H9 (cell line): Measurements from ENCODE around the gene TOR4A. TPM values are rescaled to one million over a fixed set of nuclear protein-coding genes. Genes with fewer than 3 reads are reported as not detected.
A peak's percentile ranks its signal among the peaks of the same experiment; 100 is the strongest.

Experiments
- DNase-seq: peaks from one replicate; pipeline ENCODE4 v3.0.0-alpha.2; 2017
- H2AFZ ChIP-seq: one replicate; pipeline ENCODE4 v1.6.1; 2013; ENCODE audit warnings: mild to moderate bottlenecking, low read length, control low read depth, moderate library complexity
- H2AK5ac ChIP-seq: 2 replicates; pipeline ENCODE4 v1.6.1; 2013; ENCODE audit warnings: low read length, control low read depth, mixed read lengths; ENCODE audit not compliant: insufficient read length
- H2BK120ac ChIP-seq: one replicate; pipeline ENCODE4 v1.6.1; 2013; ENCODE audit warnings: low read depth, mild to moderate bottlenecking, low read length, control low read depth, inconsistent platforms; ENCODE audit not compliant: poor library complexity, severe bottlenecking
- H2BK12ac ChIP-seq: 2 replicates; pipeline ENCODE4 v1.6.1; 2013; ENCODE audit warnings: low read length, control low read depth, mixed read lengths, low read depth; ENCODE audit not compliant: insufficient read length
- H2BK15ac ChIP-seq: 2 replicates; pipeline ENCODE4 v1.6.1; 2013; ENCODE audit warnings: low read depth, low read length, control low read depth
- H2BK20ac ChIP-seq: one replicate; pipeline ENCODE4 v1.6.1; 2013; ENCODE audit warnings: low read depth, mild to moderate bottlenecking, low read length, control low read depth, inconsistent platforms; ENCODE audit not compliant: poor library complexity, severe bottlenecking
- H2BK5ac ChIP-seq: 2 replicates; pipeline ENCODE4 v1.6.1; 2013; ENCODE audit warnings: low read length, control low read depth, mixed read lengths; ENCODE audit not compliant: insufficient read length
- H3K14ac ChIP-seq: 2 replicates; pipeline ENCODE4 v1.6.1; 2013; ENCODE audit warnings: low read length, control low read depth; ENCODE audit not compliant: insufficient read depth
- H3K18ac ChIP-seq: 2 replicates; pipeline ENCODE4 v1.6.1; 2013; ENCODE audit warnings: low read depth, mild to moderate bottlenecking, mixed read lengths, low read length, control low read depth; ENCODE audit not compliant: insufficient read length
- H3K23ac ChIP-seq: 2 replicates; pipeline ENCODE4 v1.6.1; 2013; ENCODE audit warnings: low read length, control low read depth, mixed read lengths, low read depth; ENCODE audit not compliant: insufficient read length
- H3K23me2 ChIP-seq: 2 replicates; pipeline ENCODE4 v1.6.1; 2013; ENCODE audit warnings: low read depth, mild to moderate bottlenecking, mixed read lengths, low read length, control low read depth; ENCODE audit not compliant: insufficient read length, poor library complexity, severe bottlenecking
- H3K27ac ChIP-seq: 2 replicates; pipeline ENCODE4 v1.5.1; 2013; ENCODE audit warnings: low read length, control low read depth, mixed read lengths, low read depth; ENCODE audit not compliant: insufficient read length
- H3K27me3 ChIP-seq: 2 replicates; pipeline ENCODE4 v1.6.1; 2013; ENCODE audit warnings: low read length, control low read depth, inconsistent platforms; ENCODE audit not compliant: insufficient read depth
- H3K4ac ChIP-seq: 2 replicates; pipeline ENCODE4 v1.6.1; 2013; ENCODE audit warnings: low read depth, mild to moderate bottlenecking, control low read depth, inconsistent platforms, low read length, moderate library complexity
- H3K4me1 ChIP-seq: 2 replicates; pipeline ENCODE4 v1.6.1; 2013; ENCODE audit warnings: low read length, control low read depth, inconsistent platforms; ENCODE audit not compliant: insufficient read depth
- H3K4me2 ChIP-seq: 2 replicates; pipeline ENCODE4 v1.6.1; 2013; ENCODE audit warnings: low read length, control low read depth, mixed read lengths; ENCODE audit not compliant: insufficient read length, insufficient read depth
- H3K56ac ChIP-seq: 2 replicates; pipeline ENCODE4 v1.6.1; 2013; ENCODE audit warnings: low read depth, mild to moderate bottlenecking, mixed read lengths, low read length, control low read depth; ENCODE audit not compliant: insufficient read length
- H3K79me1 ChIP-seq: 2 replicates; pipeline ENCODE4 v1.6.1; 2013; ENCODE audit warnings: low read depth, mild to moderate bottlenecking, moderate library complexity, low read length, control low read depth, inconsistent platforms; ENCODE audit not compliant: insufficient read depth, poor library complexity, severe bottlenecking
- H3K79me2 ChIP-seq: 2 replicates; pipeline ENCODE4 v1.6.1; 2013; ENCODE audit warnings: low read length, control low read depth, inconsistent platforms; ENCODE audit not compliant: insufficient read depth
- H3K9ac ChIP-seq: 2 replicates; pipeline ENCODE4 v1.6.1; 2013; ENCODE audit warnings: low read length, control low read depth, mixed read lengths; ENCODE audit not compliant: insufficient read length; ENCODE audit errors: extremely low read depth
- H3K9me3 ChIP-seq: one replicate; pipeline ENCODE4 v1.6.1; 2013; ENCODE audit warnings: low read depth, low read length, inconsistent platforms; ENCODE audit not compliant: control insufficient read depth
- H3T11ph ChIP-seq: one replicate; pipeline ENCODE4 v1.6.1; 2013; ENCODE audit warnings: mild to moderate bottlenecking, low read length, control low read depth, inconsistent platforms
- H4K20me1 ChIP-seq: one replicate; pipeline ENCODE4 v1.6.1; 2013; ENCODE audit not compliant: control insufficient read depth, insufficient read length, insufficient read depth
- H4K5ac ChIP-seq: 2 replicates; pipeline ENCODE4 v1.6.1; 2013; ENCODE audit warnings: low read depth, mild to moderate bottlenecking, mixed read lengths, low read length, control low read depth; ENCODE audit not compliant: insufficient read length
- H4K8ac ChIP-seq: replicated peaks from 2 replicates; pipeline ENCODE4 v1.6.1; 2013; ENCODE audit warnings: low read length, control low read depth, mixed read lengths, low read depth; ENCODE audit not compliant: insufficient read length
- H4K91ac ChIP-seq: 2 replicates; pipeline ENCODE4 v1.6.1; 2013; ENCODE audit warnings: low read depth, mild to moderate bottlenecking, moderate library complexity, mixed read lengths, low read length, control low read depth; ENCODE audit not compliant: insufficient read length
- H3K27ac Mint-ChIP-seq, 3 experiments: 2 replicates in 2 of 3; 3 replicates in 1 of 3; pipeline ENCODE4 v1.8.0; 2020 to 2021; ENCODE audit warnings: mixed read lengths in 3 of 3, mild to moderate bottlenecking in 1 of 3, moderate library complexity in 1 of 3
- H3K27me3 Mint-ChIP-seq: 2 replicates; pipeline ENCODE4 v1.8.0; 2021; ENCODE audit warnings: low read depth, mild to moderate bottlenecking, moderate library complexity, mixed read lengths
- H3K36me3 Mint-ChIP-seq, 3 experiments: 2 replicates in 2 of 3; 3 replicates in 1 of 3; pipeline ENCODE4 v1.8.0; 2020 to 2021; ENCODE audit warnings: low read depth in 3 of 3, mixed read lengths in 3 of 3; ENCODE audit not compliant: insufficient read depth in 1 of 3
- H3K4me1 Mint-ChIP-seq, 2 experiments: 2 replicates each; pipeline ENCODE4 v1.8.0; 2020; ENCODE audit warnings: mixed read lengths in 2 of 2
- H3K4me3 Mint-ChIP-seq, 2 experiments: 2 replicates in 1 of 2; 3 replicates in 1 of 2; pipeline ENCODE4 v1.8.0; 2020 to 2021; ENCODE audit warnings: mild to moderate bottlenecking in 2 of 2, mixed read lengths in 2 of 2, moderate library complexity in 1 of 2
- H3K9me3 Mint-ChIP-seq, 2 experiments: 2 replicates in 1 of 2; 3 replicates in 1 of 2; pipeline ENCODE4 v1.8.0; 2020; ENCODE audit warnings: mild to moderate bottlenecking in 2 of 2, mixed read lengths in 2 of 2, moderate library complexity in 1 of 2
- WGBS: extraction: QIAGEN DNeasy Blood & Tissue Kit; methylation state at CpG from one replicate; pipeline ENCODE4 v1.1.7; 2013; ENCODE audit warnings: missing lambda C conversion rate, low lambda C conversion rate, mixed read lengths; ENCODE audit not compliant: insufficient read length; ENCODE audit errors: extremely low coverage; 5-methylcytosine and 5-hydroxymethylcytosine counted together
- total RNA-seq: library from RNA; stranded (reverse); gene quantifications from 2 replicates; pipeline ENCODE4 v1.2.1, GENCODE V29; 2021
- TF ChIP-seq, protein P1 (sequence below): fragments of 200-600 bp; sonication (generic); conservative IDR thresholded peaks from 3 replicates; pipeline ENCODE4 v1.8.0; 2021; ENCODE audit warnings: antibody characterized with exemption, mild to moderate bottlenecking

TOR4A gene
- total RNA-seq, 1 experiment from 2014 or later = 6.2 TPM

DNA sequence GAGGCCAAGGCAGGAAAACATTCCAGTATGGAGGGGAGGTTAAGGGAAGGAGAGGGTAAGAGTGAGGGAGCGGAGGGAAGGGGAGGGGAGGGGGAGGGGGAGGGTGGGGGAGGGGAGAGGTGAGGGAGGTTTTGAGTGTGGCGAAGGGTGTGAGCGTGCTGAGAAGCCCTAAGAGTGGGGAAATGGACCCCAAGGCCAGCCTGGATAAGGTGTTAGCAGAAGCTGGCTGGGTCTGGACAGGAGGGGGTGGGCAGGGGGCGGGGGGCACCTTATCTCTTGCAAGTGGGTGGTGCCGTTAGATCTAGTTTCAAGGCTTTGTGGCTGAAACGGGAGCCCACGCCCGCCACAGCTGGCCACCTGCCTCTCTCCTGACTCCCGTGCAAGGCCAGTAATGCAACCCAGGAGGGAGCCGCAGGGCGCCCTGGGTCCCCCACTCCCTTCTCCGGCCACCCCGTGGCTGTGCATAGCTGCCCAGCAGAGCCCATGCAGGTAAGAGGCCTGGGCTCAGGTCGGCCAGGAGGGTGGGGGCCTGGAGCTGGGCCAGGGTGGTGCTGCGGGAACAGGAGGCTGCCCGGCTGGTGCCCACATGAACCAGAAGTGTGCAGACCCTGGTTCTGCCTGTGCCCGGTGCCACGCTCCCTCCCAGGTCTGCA lies 49.5 kb upstream of the TOR4A start:
- Histone ChIP-seq H3K27ac (no peak overlapping the region), H3K4me2 (peak overlapping the region; percentile 27), H3T11ph (no peak overlapping the region), H2BK120ac (no peak overlapping the region), H3K79me2 (no peaks in the 10 kb centered on the region), H3K4me1 (no peaks in the 10 kb centered on the region), H2BK12ac (no peak overlapping the region), H3K18ac (no peak overlapping the region), H2AK5ac (no peak overlapping the region), H3K79me1 (no peaks in the 10 kb centered on the region), H3K9me3 (no peaks in the 10 kb centered on the region), H4K91ac (no peak overlapping the region), H4K5ac (no peak overlapping the region), H3K23ac (no peak overlapping the region), H3K14ac (no peak overlapping the region), H2BK15ac (no peak overlapping the region), H3K27me3 (no peaks in the 10 kb centered on the region), H4K20me1 (no peaks in the 10 kb centered on the region), H4K8ac (no peak overlapping the region), H2AFZ (no peak overlapping the region), H3K4ac (no peak overlapping the region), H3K23me2 (peaks cover 10% of the 10 kb centered on the region), H3K9ac (no peak overlapping the region), H2BK20ac (no peak overlapping the region), H2BK5ac (no peak overlapping the region), H3K56ac (no peak overlapping the region)
- no CpG with 5 or more reads among the region's 18 CpGs for WGBS
- DNase-seq = no peak
- Mint-ChIP-seq H3K36me3 (no peaks in the 10 kb centered on the region), H3K4me1 (peaks cover 2 to 3% of the 10 kb centered on the region in 2 experiments), H3K27ac (no peak overlapping the region), H3K9me3 (no peaks in the 10 kb centered on the region), H3K27me3 (no peaks in the 10 kb centered on the region; the same call in 1 of the 2 replicates), H3K4me3 (peak overlapping the region in 1 of 2 experiments; percentile 73; a peak in 2 of 5 replicates)
- TF ChIP-seq, protein P1, sequence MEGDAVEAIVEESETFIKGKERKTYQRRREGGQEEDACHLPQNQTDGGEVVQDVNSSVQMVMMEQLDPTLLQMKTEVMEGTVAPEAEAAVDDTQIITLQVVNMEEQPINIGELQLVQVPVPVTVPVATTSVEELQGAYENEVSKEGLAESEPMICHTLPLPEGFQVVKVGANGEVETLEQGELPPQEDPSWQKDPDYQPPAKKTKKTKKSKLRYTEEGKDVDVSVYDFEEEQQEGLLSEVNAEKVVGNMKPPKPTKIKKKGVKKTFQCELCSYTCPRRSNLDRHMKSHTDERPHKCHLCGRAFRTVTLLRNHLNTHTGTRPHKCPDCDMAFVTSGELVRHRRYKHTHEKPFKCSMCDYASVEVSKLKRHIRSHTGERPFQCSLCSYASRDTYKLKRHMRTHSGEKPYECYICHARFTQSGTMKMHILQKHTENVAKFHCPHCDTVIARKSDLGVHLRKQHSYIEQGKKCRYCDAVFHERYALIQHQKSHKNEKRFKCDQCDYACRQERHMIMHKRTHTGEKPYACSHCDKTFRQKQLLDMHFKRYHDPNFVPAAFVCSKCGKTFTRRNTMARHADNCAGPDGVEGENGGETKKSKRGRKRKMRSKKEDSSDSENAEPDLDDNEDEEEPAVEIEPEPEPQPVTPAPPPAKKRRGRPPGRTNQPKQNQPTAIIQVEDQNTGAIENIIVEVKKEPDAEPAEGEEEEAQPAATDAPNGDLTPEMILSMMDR = no peak
